Stimulated activated CD4-positive, alpha-beta T cell treated with anti-CD3 and anti-CD28 coated beads, Interleukin-1b, Interleukin-23, amount 100 ng/mL, for 48 hours (primary cell): ENCODE data around the gene GBX1.

Source experiments
- DNase-seq: peaks from one replicate; pipeline ENCODE4 v3.0.0-alpha.2; 2020

Gene GBX1

GRCh38 chr7:151125470-151125845 is 42.0 kb downstream of the GBX1 start:
- no peak for DNase-seq

- no peak for DNase-seq
These were observed 42.5 kb downstream of the GBX1 start for GRCh38 chr7:151124899-151125399.

- no peak for DNase-seq
These were observed 43.0 kb downstream of the GBX1 start for GRCh38 chr7:151124481-151124880.

GRCh38 chr7:151123822-151124464 is 43.6 kb downstream of the GBX1 start:
- DNase-seq: peak; percentile 80

GRCh38 chr7:151123158-151123821 is 44.2 kb downstream of the GBX1 start:
- no peak for DNase-seq

GRCh38 chr7:151122796-151123157 is 44.7 kb downstream of the GBX1 start:
- DNase-seq: no peak

- DNase-seq: no peak
These were observed 45.2 kb downstream of the GBX1 start for GRCh38 chr7:151122276-151122675.

- DNase-seq: no peak
These were observed 45.9 kb downstream of the GBX1 start for GRCh38 chr7:151121380-151122170.

GRCh38 chr7:151120896-151121295 is 46.6 kb downstream of the GBX1 start:
- DNase-seq: no peak

GRCh38 chr7:151119902-151120301 is 47.6 kb downstream of the GBX1 start:
- DNase-seq: no peak

- DNase-seq: no peak
These were observed 48.5 kb downstream of the GBX1 start for GRCh38 chr7:151119055-151119415.

- DNase-seq: no peak
These were observed 49.1 kb downstream of the GBX1 start for GRCh38 chr7:151118108-151119054.

GRCh38 chr7:151117565-151117964 is 49.9 kb downstream of the GBX1 start:
- no peak for DNase-seq

- DNase-seq: no peak
These were observed 50.7 kb downstream of the GBX1 start for GRCh38 chr7:151116603-151117440.

GRCh38 chr7:151115836-151116418 is 51.6 kb downstream of the GBX1 start:
- DNase-seq: no peak

- no peak for DNase-seq
These were observed 52.2 kb downstream of the GBX1 start for GRCh38 chr7:151115121-151115835.

- DNase-seq: no peak
These were observed 53.1 kb downstream of the GBX1 start for GRCh38 chr7:151114151-151115090.

GRCh38 chr7:151113344-151114150 is 53.9 kb downstream of the GBX1 start:
- no peak for DNase-seq
